ENCODE data around the gene AXIN2.
A peak's percentile ranks its signal among the peaks of the same experiment; 100 is the strongest.

The AXIN2 gene

DNA sequence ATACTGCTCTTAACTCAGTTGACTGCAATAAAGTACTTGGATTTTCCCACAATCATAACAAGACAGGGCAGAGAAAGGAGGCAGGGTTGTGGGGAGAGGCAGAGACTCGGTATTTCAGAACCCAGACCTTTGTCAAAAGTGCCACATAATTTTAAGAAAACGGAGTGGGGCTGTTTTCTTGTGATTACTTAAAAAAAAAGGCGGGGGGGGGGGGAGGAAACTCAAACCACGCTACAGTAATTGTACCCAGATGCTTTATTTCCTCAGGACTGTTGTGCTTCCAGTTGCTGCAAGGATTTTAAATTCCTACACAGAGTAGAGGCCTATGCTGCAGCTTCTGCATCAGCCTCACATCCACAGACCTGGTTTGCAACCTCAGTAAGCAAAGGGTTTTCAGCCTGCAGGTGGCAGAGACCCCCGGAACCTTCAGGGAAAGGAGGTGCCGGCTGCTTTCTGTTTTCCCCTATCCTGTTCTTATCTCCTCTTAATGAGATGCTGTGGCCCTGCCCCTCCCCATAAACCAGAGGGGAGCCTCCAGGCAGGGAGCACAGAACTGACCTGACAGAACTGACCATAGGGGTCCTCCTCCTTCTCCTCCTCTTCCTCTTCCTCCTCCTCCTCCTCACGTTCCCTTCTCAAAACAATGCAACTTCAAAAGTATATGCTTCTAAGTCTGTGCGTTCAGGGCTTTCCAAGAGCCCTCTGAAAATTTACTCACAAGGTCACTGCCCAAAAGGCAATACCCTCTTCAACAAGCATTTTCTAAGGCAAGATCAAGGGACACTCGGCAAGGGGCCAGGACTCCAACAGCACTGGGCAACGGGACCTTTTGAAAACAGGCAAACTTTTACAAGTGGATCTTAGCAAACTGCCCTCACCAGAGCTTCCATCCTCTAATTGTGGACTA is 7.5 kb downstream of the AXIN2 start:
- DNase-seq: no peak

DNA sequence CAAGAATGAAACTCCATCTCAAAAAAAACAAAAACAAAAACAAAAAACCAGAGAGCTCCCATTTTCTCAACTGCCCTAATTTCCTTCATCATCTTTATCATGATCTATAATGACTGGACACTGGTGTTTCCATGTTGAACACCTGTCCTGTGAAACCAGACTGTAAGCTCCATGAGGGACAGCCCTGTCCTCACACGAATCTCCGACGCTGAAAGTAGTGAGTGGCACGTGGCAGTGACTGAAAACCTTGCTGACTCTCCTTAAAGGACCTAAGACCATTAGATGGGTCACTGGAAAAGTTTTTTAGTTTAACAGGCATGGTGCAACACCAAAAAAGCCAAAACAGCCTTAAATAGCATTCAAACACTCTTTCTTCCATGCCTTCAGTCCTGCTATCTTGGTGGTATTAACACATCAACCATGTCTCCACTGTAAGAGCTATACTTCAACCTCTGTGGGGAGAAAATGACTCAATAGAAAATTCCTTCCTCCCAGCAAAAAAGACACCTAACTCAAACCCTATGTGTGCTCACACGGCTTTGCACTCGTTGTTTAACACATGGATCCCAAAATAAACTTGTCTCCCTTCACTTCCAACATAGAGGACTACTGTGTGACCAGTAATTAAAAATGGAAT is 8.3 kb downstream of the AXIN2 start:
- no peak for DNase-seq

DNA sequence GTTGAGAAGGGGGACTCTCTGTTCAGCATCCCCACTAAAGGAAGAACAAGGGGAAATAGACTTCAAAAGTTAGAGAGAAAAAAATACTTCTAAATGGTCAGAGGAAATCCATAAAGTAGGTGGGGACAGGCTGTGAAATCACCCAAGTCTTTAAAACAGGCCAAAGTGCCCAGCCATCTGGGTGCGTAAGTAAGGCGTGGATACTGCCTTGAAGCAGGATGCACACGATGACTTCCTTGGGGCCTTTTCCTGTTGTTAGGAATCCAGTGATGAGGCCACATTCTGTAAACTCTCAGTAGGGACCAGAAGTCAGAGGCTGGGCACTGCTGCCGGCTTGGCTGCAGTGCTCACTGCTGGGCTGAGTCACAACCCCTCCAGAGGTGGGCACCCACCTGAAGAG is 9.2 kb downstream of the AXIN2 start:
- no peak for DNase-seq

DNA sequence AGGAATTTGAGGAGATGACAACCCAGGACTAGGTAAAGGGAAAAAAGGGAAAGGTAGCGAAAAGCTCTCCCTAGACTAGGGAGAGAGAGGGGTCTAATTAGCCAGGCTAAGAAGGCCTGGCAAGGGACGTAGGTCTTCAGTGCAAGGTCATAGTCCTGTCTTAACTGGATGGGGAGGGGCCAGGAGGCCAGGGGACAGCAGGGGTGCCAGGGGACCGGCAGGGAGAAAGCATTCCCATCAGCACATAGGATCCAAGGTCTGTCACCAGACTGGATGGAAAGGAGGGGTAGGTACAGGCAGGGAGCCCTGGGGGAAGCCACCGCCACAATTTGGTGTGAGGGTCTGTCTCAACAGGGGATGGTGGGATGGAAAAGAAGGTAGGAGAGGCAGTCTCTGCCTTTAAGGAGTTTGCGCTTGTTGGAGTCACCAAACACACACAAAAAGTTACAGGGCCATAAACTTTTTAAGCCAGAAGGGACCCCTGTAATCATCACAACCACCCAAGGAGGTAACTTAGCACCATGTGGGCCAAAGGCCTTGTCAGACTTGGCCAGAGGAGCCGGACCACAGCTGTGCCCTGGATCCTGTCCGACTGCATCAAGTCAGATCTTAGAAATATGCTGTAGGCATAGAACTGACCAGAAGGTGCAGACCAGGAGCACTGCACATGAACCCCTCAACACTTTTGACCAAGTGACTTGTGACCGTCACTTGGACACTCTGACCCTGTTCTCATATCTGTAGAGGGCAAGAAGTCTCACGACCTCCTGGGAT is 10.0 kb downstream of the AXIN2 start:
- DNase-seq: no peak

DNA sequence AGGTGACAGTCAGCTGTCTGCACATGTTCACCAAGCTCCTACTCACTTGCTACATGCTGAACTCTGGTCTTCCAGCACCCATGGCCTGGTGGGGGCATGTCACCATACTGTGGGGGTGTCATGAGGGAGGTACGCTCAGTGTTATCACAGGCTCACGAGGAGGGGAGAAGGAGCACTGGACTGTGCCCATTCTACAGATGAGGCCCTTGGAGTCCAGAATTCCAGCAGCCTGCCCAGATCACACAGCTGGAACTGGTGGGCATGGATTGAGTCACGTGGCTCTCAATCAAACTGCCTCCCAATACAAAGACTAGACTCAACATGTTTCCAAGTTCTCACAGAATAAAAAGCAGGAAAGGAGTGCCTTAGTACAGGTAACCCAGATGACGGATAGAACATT is 10.7 kb downstream of the AXIN2 start:
- DNase-seq: no peak

DNA sequence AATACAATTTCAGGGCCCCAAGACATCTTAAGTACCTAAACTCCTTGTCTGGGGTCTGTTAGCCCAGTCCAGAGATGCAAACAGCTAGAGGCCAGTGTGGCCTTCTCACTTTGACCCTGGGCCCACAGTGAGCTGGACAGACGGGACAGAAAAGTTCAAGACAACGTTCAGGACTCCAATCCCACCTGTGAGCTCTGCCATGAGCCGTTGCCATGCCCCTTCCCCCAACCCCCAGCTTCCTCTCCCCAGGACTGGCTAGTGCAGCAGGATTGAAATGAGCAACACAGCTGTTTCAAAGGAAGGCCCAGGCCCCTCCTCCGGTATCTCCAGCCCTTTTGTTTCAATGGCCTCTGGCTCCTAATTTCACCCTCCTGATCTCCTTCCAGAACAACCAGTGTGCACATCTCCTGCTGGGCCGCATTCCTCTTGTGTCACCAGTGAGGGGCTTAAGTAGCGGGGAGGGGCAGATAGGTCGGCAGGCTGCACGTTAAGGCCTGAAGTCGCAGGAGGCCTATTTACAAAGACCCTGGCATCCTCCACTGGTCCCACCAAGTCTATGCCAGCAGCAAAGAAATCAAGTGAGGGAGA is 11.3 kb downstream of the AXIN2 start:
- DNase-seq: no peak

DNA sequence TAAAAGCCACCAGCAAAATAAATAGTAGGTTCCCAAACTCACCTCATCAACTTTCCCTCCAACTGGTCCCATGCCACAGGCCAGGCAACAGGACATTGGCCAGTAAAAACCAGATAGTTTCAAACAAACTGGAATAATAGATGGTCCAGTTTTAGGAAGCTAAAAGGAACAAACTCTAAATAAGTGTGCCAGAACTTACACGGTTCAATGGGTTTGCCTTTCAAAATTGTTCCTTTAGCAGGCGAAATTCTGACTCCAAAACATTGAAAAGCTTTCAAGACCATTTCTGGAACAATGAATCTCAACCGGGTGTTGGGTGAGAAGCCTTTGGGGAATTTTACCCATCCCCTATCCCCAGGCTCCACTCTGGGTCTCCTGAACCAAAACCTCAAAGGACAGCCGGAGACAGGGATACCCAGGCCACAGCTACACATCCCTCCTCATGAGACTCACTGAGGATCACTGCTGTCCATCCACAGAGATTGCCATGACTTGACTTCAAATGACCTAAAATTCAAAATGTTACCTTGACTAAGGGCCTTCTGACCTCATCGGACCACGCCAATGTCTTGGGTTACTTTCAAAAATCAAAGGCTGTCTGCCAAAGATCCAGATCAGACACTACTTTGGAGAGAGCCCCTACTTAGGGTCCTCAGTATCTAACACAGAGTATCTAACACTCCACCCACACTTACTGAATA is 13.0 kb downstream of the AXIN2 start:
- no peak for DNase-seq

DNA sequence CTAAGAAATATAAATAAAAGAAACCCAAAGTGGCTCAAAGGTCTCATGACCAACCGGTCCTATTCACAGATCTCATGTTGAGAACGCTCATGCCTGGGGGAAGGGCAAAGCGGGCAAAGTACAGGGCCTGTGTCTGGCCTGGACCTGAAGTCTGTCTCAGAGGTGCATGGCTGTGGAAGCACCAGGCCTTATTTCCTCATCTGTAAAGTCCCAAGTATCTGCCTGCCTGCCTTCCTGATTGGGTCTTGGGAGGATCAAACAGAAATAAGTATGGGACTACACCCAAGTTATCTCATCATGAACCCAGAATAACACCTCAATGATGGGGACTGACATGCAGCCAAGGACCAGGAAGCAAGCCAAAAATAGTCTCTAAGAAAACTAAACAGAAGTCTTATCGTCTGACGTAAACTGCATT is 14.2 kb downstream of the AXIN2 start:
- DNase-seq: no peak

DNA sequence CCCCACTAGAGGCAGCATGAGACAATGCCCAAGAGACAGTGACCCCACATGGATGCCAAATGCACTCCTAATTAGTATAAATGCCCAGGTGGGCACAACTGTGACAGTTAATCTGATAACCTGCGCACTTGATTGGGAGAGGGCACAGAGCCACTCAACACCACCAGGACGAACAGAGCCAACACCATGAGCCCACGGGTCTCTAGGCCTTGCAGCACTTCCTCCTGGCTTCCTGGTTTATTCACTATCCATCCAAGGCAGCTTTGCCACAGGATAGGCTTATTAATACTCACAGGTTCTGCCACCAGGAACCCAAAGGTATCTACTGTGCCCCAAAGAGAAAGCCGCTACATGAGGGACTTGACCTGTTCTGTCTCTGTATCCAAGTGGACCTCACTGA is 14.9 kb downstream of the AXIN2 start:
- no peak for DNase-seq

DNA sequence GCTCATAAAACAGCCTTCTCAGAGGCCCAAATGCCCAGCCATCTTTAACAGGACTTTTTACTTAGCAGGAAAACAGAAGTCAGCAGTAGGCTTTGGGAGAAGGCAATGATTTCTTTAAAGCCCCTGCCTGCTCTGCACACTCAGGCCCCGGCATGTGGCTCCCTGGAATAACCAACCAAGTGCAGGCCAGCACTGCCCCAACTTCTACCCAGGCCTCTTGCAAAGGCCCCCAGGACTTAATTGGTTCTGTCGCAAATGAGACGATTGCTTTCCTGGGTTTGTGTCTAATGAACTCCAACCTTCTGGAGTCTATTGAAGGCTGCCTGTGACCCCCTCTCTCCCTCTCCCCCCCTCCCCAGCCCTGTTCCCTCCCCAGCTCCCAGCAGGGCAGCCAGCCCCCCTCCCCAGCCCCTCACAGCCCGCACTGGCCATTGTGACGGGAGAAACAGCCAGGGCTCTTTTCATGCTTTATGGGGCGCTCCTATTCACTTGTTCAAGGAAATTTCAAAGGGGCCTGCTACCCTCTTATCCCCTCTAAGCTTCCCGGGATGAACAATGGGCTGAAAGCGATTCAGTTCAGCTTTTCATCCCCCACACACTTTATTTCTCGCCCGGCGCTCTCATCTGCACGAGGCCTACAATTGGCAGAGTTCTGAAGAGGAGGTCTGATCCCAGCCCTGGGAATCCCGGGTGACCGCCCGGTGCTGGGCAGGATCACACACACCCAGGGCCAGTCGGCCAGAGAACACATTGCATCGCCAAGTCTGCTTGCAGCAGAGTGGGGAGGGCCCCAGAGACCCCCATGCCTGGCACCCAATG is 15.5 kb downstream of the AXIN2 start:
- DNase-seq: no peak

DNA sequence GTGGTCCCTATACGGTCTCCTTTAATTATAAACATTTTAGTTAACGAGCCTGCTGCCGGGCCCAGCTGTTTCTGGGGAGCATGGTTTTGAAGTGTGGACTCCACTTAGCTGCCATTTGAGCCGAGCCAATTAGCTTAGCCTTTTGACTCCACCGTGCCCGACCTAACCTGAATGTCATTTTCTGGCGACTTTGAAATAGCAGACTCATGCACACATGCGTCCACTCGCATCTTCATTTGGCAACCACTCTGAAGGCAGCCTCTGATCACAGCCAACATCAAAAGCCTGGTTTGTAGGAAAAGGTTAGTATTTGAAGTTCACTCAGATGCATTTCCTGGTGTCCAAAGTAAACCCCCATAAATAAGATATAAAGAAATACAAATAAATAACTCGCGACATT is 16.8 kb downstream of the AXIN2 start:
- DNase-seq: peak; percentile 68

DNA sequence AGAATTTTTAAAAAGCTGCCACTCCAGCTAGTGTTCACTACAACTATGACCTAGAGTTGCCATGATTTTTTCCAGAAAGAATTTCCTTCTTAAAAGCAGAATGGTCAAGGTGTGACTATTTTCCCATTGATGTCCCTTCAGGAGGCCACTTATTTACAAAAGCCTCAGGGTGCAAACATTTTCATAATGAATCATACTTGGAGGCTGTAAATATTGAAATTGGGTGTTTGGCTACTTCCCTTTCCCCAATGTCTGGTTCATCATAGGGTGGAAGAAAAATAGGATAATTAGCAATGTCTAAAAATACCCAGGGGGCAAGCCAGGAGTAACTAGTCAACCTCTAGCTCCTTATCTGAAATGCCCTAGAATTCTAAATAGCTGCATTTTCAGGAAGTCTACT is 18.8 kb downstream of the AXIN2 start:
- DNase-seq: no peak

DNA sequence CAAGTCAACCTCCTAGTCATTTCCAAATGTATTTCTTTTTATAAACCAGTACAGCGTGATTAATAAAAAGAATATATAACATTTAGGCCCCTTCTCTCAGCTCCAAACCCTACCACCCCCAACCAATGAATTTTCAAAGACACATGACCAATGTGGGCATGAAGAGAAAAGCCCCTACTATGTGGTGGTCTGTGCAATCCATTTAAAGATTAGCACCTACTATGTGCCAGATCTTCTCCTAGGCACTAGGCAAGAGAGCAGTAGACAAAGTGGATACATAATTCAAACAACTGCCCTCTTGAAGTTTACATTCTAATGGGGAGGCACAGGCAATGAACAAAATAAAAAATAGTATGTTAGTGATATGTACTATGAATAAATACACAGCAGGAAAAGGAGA is 19.4 kb downstream of the AXIN2 start:
- DNase-seq: no peak

DNA sequence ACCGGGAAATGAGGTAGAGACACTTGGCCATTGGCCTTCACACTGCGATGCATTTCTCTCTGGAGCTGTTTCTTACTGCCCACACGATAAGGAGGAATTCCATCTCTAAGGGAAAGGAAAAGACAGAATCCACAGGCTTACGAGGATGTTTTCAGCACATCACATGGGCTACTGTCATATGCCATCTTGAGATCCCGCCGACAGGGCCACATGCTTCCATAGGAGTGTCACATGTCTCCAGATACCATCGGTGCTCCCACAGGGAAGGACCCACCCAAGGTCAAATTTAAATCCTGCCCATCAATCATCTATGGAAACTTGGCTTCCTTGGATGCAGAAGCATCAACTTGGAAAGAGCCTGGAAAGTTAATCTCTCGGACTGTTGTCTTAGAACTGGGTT is 20.0 kb downstream of the AXIN2 start:
- DNase-seq: no peak

DNA sequence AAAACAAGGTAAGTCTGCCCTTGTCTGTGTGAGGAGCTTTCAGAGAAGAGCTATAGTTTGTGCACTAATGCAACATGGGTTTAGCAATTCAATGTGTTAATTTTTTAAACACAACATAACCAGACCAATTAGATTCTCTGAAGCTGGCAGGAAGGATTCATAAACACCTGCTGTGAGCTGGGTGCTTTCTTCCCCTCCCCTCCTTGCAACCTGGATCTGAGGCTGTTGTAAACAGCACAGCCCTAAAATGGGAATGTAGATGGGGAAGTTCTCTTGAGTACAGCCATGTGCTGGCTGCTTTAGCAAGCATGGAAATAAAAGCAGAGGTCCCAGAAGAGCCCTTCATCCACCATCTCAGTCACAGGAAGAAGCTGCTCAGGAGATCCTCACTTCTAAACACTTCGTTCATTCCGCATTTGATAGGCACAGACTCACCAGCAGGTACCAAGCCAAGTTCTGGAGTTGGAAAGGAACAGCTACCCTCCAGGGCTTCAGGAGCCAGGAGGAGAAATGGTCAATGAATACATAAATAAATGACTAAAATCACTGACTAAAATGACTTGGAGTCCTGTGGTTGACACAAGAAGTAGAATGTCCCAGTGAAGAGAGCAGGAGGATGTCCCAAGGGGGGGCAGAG is 21.7 kb downstream of the AXIN2 start:
- no peak for DNase-seq

DNA sequence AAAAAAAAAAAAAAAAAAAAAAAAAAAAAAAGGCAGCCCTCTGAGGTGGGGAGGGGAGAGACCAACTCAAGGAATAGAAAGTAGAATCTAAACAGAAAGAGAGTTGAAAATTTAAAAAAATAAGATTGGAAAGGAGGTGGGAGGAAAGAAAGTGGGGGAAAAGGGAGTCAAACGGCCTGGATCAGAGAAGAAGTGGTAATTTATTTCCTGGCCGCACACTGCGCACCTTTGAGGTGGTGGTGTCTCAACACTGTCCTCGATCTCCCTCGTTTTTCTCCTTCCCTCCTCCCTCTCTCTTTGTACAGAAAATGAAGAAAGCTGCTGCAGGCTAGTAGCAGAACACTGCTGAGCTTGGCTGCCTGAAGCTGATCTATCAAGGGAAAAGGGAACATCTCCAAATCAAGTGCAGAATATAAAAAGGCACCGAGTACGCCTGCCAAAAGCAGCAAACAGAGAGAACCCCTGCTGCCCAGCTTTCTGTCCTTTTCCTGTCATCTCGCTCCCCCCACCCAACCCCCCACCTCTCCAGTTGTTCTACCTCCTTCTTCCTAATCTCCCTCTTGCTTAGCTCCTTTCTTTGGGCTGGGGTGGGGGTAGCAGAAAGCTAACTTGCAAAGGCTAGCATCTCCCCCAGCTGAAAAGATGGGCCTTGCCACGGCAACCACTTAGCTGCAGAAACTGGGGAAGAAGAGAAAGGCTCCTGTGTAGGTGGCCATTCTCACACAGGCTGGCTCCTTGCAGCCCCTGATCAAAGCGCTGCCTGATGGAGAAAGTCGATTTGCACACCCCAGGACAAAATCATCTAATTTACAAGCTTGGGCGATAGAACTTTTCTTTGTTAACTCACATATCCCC is 22.5 kb downstream of the AXIN2 start:
- DNase-seq: no peak

DNA sequence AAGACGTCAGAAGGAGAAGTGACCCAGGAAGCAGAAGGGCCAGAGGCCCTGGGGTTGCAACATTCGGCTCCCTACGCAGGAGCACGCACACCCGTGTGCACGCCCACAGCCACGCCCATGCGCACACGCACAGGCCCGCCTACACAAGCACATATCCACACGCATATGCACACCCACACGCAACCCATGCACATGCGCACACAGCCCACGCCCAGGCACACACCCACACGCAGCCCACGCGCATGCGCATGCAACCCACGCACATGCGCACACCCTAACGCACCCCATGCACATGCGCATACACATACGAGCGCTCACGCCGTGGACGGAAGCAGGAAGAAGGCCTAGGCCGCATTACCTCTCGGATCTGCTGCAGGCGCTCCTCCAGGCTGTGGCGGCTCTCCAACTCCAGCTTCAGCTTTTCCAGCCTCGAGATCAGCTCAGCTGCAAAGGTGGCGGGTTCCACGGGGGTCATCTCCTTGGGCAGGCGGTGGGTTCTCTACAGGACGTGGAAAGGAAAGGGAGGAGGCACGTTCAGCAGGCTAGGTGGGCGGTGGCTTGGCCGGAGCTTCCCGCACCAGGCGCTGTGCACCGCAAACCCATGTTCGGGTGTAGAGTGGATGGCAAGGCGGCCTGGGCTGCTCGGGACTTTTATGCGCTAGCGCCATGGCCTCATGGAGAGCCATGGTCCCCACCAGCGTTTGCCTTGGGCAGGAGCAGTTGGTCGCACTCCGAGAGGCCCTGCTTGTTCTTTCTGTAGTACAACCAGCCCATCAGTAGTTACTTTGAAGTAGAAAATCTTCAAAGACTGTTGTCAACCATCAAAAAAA is 23.4 kb downstream of the AXIN2 start:
- DNase-seq: no peak

DNA sequence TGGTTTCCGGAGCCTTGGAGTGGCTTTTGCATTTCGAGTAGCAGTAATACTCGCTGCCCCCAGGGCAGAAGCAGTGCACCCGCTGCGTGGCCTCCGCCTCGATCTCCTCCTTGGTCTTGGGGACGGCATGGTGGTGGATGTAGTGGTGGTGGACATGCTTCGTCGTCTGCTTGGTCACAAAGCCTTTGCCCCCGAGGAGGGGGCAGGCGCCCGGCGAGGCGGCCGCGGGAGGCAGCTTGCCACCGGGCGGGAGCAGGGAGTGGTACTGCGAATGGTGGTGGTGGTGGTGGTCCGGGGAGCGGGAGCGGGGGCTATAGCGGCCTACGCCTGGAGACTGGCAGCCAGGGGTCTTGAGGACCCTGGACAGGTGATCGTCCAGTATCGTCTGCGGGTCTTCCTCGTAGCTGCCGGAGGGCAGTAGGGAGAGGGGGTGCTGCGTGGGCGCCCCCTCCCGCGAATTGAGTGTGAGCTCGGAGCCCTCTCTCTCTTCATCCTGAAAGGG is 24.1 kb downstream of the AXIN2 start:
- DNase-seq: no peak
